HG03103 (cell line): ENCODE measurements around the gene MS4A5.
"Not testable (repeated sequence)": the region's sequence is repeated elsewhere in the genome, so short reads cannot be mapped to it uniquely, and the experiment has no call there.

Source experiments
- ATAC-seq: cut with Tn5 transposase; IDR thresholded peaks from one replicate; pipeline ENCODE4 v1.9.1; 2021; ENCODE audit warnings: low read depth; ENCODE audit not compliant: unreplicated experiment

Gene MS4A5

GRCh38 chr11:60429272-60429671, at the start of gene MS4A5:
TSS of gene MS4A5 (plus strand) at chr11:60429572. CDS start at chr11:60429675, 103 bp downstream.
- ATAC-seq: no peak

GRCh38 chr11:60389279-60389910, 40.0 kb upstream of the MS4A5 start:
- ATAC-seq: peak; percentile 84

- ATAC-seq: no peak
These were observed 39.0 kb upstream of the MS4A5 start for GRCh38 chr11:60390419-60390818.

DNA sequence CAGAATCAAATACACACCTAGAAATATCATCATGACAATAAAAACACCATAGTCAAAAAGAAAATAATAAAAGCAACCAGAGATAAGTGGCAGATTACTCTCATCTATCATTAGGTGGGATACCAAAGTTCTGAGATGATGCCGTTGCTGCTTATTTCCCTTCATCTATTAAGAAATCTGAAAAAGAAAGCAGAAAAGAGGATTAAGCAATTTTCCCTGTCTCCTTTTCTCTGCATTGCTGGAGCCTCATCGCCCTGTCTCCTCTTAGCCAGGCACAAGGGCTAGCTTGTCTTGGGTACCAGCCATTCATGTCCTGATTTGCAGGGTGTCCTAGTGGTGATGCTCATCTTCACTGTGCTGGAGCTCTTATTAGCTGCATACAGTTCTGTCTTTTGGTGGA, 37.0 kb upstream of the MS4A5 start:
- ATAC-seq: no peak

- no peak for ATAC-seq
These were observed 36.4 kb upstream of the MS4A5 start for GRCh38 chr11:60393016-60393415.

- ATAC-seq: no peak
These were observed 34.5 kb upstream of the MS4A5 start for GRCh38 chr11:60394666-60395380.

DNA sequence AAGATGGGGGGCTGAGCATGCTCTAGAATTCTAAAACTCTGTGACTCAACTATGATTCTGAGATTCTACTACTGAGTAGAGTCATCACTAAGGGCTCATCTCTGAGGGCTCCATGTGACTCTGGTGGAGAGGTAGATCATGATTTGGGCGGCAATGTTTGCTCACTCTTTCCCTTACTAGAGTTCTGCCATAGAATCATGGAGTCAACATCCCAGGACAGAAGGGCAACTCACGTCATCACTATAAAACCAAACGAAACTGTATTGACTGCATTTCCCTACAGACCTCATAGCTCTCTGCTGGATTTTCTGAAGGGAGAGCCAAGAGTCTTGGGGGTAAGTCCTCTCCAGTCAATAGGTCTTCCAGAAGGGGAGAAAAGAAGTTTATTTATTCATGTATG, 33.0 kb upstream of the MS4A5 start, which contains the start of gene MS4A14:
Gene MS4A14 (plus strand): TSS at position 78 of the 400 bp plus-strand sequence. CDS start 120 bp downstream, at position 198.
- ATAC-seq: no peak

GRCh38 chr11:60396799-60397198, 32.6 kb upstream of the MS4A5 start:
- ATAC-seq: no peak

DNA sequence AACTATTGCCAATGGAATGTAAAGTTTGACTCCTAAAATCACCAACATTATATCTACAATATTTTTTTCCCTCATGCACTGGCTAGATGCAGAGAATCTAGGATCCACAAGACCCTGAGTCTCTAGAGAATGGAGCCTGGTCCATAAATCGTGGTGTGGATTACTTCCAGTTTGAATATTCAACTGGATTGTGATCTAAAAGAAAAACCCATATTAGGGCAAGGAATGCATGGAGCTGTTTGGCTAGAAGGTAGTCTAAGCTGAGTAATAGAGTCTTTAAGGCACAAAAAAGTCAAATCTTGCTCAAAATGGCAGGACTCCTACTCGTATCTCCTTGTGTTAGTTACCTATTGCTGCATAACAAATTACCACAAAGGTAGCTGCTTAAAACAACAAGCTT, 9.4 kb upstream of the MS4A5 start:
- ATAC-seq: no peak

- no peak for ATAC-seq
These were observed 6.8 kb upstream of the MS4A5 start for GRCh38 chr11:60422609-60423008.

- ATAC-seq: no peak
These were observed 855 bp upstream of the MS4A5 start for GRCh38 chr11:60428517-60428916.

GRCh38 chr11:60431251-60431650, 1.9 kb downstream of the MS4A5 start:
- no peak for ATAC-seq

DNA sequence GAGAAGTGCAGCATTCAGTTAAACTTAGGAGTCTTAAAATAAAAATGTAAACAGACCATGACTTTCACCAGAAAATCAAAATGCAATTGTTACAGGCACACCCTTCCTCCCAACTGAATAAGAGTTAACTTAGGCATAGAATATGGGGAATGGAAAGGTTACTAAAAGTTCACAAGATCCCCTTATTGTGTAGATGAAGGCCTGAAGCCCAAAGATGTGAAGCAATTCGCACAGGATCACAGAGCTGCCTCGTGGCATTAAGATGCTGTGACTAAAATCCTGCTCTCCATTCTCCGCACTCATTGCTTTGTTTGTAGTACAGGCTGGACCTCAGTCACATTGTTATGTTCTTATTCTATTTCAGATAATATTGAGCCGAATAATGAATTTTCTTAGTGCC, 4.0 kb downstream of the MS4A5 start:
- no peak for ATAC-seq

DNA sequence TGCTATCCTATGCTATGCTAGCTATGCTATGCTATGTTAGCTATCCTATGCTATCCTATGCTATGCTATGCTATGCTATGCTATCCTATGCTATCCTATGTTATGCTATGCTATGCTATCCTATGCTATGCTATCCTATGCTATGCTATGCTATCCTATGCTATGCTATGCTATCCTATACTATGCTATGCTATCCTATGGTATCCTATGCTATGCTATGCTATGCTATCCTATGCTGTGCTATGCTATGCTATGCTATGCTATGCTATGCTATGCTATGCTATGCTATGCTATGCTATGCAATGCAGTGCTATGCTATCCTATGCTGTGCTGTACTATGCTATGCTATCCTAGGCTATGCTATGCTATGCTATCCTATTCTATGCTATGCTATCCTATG, 17.7 kb downstream of the MS4A5 start:
- no peak for ATAC-seq

GRCh38 chr11:60447846-60448245, 18.5 kb downstream of the MS4A5 start:
- no peak for ATAC-seq

- ATAC-seq: not testable (repeated sequence)
These were observed 21.8 kb downstream of the MS4A5 start for GRCh38 chr11:60451185-60451584.

DNA sequence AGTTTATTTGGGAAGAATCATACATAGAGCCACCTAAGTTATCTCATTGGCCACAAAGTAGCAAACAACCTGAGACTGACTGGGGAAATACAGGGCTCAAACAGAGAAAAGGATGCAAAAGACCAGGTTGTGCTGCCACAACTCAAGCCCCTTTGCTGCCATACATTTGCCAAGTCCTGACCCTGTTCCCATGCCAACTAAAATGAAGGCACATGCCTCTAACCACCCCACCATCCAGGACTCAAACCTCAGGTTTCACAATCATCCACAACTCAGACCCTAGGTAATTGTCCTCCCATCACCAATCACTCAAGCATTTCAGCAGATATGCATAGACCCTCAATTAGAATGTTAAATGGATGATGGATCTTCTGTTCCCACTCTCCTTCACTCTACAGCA, 24.8 kb downstream of the MS4A5 start:
- no peak for ATAC-seq

- ATAC-seq: peak; percentile 80
These were observed 26.2 kb downstream of the MS4A5 start, which contains the start of gene MS4A1 for GRCh38 chr11:60455531-60456042. TSS of gene MS4A1 (plus strand) at chr11:60455847. CDS start at chr11:60462375, 6,528 bp downstream.

- no peak for ATAC-seq
These were observed 28.2 kb downstream of the MS4A5 start for GRCh38 chr11:60457576-60457975.

- ATAC-seq: no peak
These were observed 30.0 kb downstream of the MS4A5 start for GRCh38 chr11:60459345-60459744.

GRCh38 chr11:60468829-60469228, 39.5 kb downstream of the MS4A5 start:
- no peak for ATAC-seq

DNA sequence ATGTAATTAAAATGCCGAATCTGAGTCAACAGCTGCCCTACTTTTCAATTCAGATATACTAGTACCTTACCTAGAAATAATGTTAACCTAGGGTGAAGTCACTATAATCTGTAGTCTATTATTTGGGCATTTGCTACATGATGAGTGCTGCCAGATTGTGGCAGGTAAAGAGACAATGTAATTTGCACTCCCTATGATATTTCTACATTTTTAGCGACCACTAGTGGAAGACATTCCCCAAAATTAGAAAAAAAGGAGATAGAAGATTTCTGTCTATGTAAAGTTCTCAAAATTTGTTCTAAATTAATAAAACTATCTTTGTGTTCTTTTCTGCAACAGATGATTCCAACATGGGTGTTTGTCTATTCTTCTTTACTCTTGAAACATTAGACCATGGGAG, 40.4 kb downstream of the MS4A5 start:
- no peak for ATAC-seq
